ACC112 (cell line): Measurements from ENCODE around the gene TLR9.

Source experiments
- H2AFZ ChIP-seq: fragments of 200-600 bp; sonication (generic); one replicate; pipeline ENCODE4 v1.6.0; 2017; ENCODE audit warnings: antibody characterized with exemption, low read length; ENCODE audit not compliant: unreplicated experiment
- H3K27ac ChIP-seq: fragments of 200-600 bp; sonication (generic); 2 replicates; pipeline ENCODE4 v1.5.1; 2014; ENCODE audit warnings: low read depth, mild to moderate bottlenecking, antibody characterized with exemption, low read length, moderate library complexity
- H3K27me3 ChIP-seq: fragments of 200-600 bp; sonication (generic); 2 replicates; pipeline ENCODE4 v1.6.1; 2014; ENCODE audit warnings: mild to moderate bottlenecking, antibody characterized with exemption, low read length, moderate library complexity, mixed read lengths; ENCODE audit not compliant: insufficient read depth
- H3K36me3 ChIP-seq: fragments of 200-600 bp; sonication (generic); 2 replicates; pipeline ENCODE4 v1.6.1; 2016; ENCODE audit warnings: mild to moderate bottlenecking, antibody characterized with exemption, low read length, moderate library complexity, mixed read lengths; ENCODE audit not compliant: insufficient read depth
- H3K4me1 ChIP-seq: fragments of 200-600 bp; sonication (generic); one replicate; pipeline ENCODE4 v1.6.1; 2016; ENCODE audit warnings: low read length, mixed read lengths; ENCODE audit not compliant: insufficient read depth, unreplicated experiment, control insufficient read depth
- H3K4me3 ChIP-seq: fragments of 200-600 bp; sonication (generic); 2 replicates; pipeline ENCODE4 v1.5.1; 2014; ENCODE audit warnings: mild to moderate bottlenecking, low read depth, low read length
- H3K79me2 ChIP-seq: fragments of 200-600 bp; sonication (generic); one replicate; pipeline ENCODE4 v1.6.0; 2016; ENCODE audit warnings: low read length; ENCODE audit not compliant: control insufficient read depth, unreplicated experiment, insufficient read depth

TLR9 gene

DNA sequence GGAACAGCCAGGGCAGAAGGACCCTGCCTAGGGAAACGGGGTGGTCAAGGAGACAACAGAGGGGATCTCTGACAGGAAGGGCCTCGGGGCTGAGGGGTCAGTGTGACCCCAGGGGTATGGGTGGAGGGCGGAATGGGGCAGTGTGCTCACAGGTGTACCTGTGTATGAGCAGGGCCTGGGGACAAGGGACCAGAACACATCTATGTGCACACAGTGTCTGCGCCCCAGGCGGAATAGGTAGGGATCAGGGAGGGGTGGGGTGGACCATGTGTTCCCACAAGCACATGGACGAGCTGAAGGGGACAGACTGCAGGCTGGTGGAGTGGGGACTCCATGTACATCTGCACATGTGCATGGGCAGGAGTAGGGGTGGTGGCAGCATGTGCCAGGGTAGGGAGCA lies 5.0 kb upstream of the TLR9 start:
- Histone ChIP-seq H3K27me3 (no peaks in the 10 kb centered on the region), H3K27ac (no peak overlapping the region), H3K4me3 (no peak overlapping the region), H3K79me2 (peaks cover 15% of the 10 kb centered on the region), H2AFZ (no peak overlapping the region), H3K36me3 (0 out of 2 replicates have a peak, but pooled peaks cover 3% of the 10 kb centered on the region), H3K4me1 (no peaks in the 10 kb centered on the region)

DNA sequence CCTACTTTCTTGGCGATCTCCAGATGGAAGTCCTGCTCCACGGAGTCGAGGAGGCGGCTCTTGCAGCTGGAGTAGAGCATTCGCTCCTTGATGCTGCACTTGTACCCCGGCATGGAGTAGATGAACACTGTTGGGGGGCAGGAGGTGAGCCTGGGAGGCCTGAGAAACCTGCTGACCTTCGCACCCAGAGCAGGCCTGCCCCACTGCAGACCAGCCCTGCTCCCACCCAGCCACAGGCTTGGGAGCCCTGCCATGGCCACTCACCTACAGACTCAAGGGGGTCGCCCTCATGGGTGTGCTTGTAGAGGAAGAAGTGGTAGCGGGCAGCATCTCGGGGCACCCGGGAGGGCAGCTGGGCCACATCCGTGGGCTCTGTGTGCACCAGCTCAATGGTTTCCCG lies 4.2 kb upstream of the TLR9 start:
- no peaks in the 10 kb centered on the region for H3K4me1 ChIP-seq
- H3K4me3 ChIP-seq = no peak overlapping the region
- H3K79me2 ChIP-seq = peaks cover 8% of the 10 kb centered on the region
- 0 out of 2 replicates have a peak, but pooled peaks cover 3% of the 10 kb centered on the region for H3K36me3 ChIP-seq
- no peak overlapping the region for H3K27ac ChIP-seq
- no peak overlapping the region for H2AFZ ChIP-seq
- H3K27me3 ChIP-seq = no peaks in the 10 kb centered on the region

DNA sequence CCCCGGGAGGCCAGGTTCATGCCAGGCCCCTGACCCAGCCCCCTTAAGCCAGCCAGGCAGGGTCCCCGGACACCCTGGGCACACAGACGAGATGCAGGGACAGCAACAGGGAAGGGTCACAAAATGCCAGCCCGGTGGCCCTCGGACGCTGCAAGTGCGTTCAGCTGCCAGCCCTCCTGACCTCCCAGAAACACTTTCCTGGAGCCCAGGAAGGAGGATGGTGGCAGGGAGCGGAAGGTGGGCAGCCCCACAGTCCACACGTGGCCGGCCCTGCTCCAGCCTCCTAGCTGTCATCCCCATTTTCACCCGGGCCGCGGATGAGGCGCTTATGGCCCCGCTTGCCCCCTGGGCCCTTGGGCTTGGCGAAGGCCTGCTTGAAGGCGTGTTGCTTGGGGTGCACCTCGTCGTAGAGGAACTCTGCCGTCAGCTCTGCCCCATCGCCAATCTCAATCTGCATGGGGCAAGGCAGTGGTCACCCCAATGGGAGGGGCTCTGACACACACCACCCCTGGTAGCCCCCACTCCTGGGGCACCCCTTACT lies 3.4 kb upstream of the TLR9 start:
- Histone ChIP-seq H3K36me3 (0 out of 2 replicates have a peak, but pooled peaks cover 3% of the 10 kb centered on the region), H3K4me1 (no peaks in the 10 kb centered on the region), H2AFZ (no peak overlapping the region), H3K79me2 (peaks cover 4% of the 10 kb centered on the region), H3K4me3 (no peak overlapping the region), H3K27ac (no peak overlapping the region), H3K27me3 (no peaks in the 10 kb centered on the region)

DNA sequence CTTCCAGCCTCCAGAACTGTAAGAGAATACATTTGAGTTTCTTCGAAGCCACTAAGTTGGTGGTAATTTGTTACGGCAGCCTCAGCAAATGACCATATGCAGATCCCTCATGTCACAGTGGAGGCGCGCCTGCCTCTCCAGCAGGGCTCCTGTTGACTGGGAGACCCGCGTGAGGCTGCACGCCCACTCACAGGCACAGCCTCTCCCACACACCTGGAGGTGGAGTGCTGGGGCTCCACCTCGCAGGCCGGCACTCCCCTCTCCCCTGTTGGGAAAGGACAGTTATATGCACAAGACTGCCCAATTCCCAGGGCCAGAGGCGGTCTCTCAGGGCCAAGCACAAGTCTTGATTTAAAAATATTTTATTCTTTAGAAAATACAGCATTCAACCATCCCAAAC lies 2.8 kb upstream of the TLR9 start:
- Histone ChIP-seq H3K79me2 (peaks cover 3% of the 10 kb centered on the region), H3K36me3 (0 out of 2 replicates have a peak, but pooled peaks cover 3% of the 10 kb centered on the region), H3K4me3 (no peak overlapping the region), H3K27ac (no peak overlapping the region), H3K4me1 (no peaks in the 10 kb centered on the region), H2AFZ (no peak overlapping the region), H3K27me3 (no peaks in the 10 kb centered on the region)

DNA sequence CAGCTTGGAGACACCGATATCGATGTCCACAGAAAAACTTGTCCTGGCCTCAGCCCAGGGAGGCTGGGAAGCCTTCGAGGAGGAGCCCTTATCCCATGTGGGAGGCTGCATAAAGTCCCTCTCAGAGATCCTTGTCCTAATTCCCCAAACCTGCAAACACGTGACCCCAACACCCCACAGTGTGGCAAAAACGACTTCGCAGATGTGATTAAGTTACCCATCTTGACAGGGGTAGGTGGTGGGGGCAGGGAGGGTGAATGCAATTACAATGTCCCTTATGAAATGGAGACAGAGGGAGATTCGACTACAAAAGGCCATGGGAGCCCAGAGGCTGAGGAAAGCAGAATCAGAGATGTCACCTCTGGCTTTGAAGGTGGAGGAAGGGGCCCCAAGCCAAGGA lies 2.3 kb upstream of the TLR9 start:
- H3K36me3 ChIP-seq = 0 out of 2 replicates have a peak, but pooled peaks cover 3% of the 10 kb centered on the region
- H3K79me2 ChIP-seq = no peaks in the 10 kb centered on the region
- no peak overlapping the region for H3K27ac ChIP-seq
- H2AFZ ChIP-seq = no peak overlapping the region
- no peaks in the 10 kb centered on the region for H3K27me3 ChIP-seq
- H3K4me3 ChIP-seq = no peak overlapping the region
- no peaks in the 10 kb centered on the region for H3K4me1 ChIP-seq

DNA sequence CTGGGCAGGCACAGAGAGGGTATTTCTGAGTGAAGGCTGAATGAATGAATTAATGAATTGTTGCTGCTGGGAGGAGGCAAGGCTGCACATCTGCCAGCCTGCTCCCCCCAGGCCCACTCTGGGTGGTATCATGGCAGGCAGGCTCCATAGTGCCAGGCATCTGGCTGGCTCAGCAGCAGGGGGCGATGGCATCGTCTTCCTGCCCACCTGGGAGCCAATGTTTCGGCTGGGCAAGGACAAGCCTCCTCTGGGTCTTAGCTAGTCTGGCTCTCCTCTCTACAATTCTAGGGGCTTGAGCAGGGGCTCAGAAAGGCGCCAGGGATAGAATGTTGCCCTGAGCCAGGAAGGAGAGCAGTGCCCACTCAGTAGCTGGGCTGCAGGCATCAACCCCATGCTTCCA lies 1.7 kb upstream of the TLR9 start:
- Histone ChIP-seq H3K79me2 (no peaks in the 10 kb centered on the region), H3K27ac (no peak overlapping the region), H3K4me3 (no peak overlapping the region), H2AFZ (no peak overlapping the region), H3K27me3 (no peaks in the 10 kb centered on the region), H3K36me3 (0 out of 2 replicates have a peak, but pooled peaks cover 3% of the 10 kb centered on the region), H3K4me1 (no peaks in the 10 kb centered on the region)

DNA sequence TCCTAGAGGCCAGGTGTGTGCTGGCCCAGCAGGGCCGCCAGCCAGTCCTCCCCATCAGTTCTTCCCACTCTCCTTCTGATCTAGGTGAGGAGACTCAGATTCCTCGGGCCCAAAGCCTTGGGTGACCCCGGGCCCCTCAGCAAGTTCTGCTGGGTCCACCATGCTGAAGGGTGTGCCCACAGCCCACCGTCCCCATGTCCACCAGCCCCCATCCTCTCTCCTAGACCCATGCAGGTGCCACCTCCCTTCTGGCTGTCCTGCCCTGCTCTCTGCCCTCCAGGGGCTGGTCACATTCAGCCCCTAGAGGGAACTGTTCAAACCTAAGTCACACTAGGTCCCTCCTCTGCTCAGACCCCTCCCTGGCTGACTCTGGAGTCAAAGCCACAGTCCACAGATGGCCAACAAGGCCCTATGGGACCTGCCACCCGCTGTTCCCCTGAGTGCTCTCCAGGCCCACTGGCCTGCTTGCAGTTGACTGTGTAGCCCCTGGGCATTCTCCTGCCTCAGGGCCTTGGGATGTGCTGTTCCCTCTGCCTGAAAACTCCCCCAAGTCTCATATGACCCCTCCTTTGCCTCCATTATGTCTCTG lies 878 bp upstream of the TLR9 start:
- Histone ChIP-seq H2AFZ (no peak overlapping the region), H3K79me2 (no peaks in the 10 kb centered on the region), H3K27ac (no peak overlapping the region), H3K4me3 (no peak overlapping the region), H3K27me3 (no peaks in the 10 kb centered on the region), H3K4me1 (no peaks in the 10 kb centered on the region), H3K36me3 (0 out of 2 replicates have a peak, but pooled peaks cover 3% of the 10 kb centered on the region)

DNA sequence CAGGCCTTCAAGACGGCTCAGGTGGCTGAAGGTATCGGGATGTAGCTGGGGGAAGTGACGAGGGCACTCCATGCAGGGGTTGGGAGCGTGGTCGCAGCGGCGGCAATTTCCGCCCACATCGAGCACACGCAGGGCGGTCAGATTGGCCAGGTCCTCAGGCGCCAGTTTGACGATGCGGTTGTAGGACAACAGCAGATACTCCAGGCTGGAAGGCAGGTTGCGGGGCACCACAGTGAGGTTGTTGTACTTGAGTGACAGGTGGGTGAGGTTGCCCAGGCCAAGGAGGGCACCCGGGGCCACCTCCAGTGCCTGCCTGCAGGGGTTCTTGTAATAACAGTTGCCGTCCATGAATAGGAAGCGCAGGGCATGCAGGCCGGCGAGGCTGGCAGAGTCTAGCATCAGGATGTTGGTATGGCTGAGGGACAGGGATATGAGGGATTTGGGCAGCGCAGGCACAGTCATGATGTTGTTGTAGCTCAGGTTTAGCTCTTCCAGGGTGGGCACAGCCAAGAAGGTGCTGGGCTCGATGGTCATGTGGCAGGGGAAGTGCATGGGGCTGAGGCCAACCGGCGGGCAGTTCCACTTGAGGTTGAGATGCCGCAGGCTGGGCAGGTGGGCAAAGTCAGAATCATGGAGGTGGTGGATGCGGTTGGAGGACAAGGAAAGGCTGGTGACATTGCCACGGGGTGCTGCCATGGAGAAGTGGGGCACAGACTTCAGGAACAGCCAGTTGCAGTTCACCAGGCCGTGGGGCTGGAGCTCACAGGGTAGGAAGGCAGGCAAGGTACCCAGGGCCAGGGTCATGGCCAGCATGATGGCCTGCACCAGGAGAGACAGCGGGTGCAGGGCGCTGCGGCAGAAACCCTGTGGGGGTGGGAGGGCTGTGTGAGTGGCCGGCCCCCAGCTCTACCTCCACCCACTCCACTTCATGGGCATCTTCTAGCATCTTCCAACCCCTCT lies 1.7 kb downstream of the TLR9 start:
- no peaks in the 10 kb centered on the region for H3K36me3 ChIP-seq
- no peak overlapping the region for H3K4me3 ChIP-seq
- no peaks in the 10 kb centered on the region for H3K4me1 ChIP-seq

DNA sequence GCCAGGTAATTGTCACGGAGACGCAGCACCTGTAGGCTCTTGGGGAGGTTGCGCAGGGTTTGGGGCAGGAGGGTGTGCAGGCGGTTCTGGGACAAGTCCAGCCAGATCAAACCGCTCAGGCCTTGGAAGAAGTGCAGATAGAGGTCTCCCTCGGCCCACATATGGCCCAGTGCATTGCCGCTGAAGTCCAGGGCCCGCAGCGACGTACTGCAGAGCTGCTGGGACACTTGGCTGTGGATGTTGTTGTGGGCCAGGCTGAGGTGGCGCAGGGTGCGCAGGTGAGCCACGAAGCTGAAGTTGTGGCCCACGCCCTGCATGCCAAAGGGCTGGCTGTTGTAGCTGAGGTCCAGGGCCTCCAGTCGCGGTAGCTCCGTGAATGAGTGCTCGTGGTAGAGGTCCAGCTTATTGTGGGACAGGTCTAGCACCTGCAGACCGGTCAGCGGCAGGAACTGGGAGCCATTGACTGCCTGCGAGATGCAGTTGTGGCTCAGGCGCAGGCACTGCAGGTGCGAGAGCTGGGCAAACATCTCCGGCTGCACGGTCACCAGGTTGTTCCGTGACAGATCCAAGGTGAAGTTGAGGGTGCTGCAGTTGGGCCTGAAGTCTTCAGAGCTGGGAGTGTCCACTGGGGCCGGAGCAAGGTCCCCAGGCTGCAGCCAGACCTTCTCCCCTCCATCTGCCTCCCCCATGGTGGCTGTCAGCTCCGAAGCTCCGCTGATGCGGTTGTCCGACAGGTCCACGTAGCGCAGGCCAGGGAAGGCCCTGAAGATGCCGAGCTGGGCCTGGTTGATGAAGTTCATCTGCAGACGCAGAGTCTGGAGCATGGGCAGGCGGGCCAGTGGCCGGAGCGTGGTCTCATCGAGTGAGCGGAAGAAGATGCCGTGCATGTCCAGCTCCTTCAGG lies 2.9 kb downstream of the TLR9 start:
- Histone ChIP-seq H3K27ac (no peak overlapping the region), H3K27me3 (no peaks in the 10 kb centered on the region), H3K4me1 (peaks cover under 1% of the 10 kb centered on the region), H3K79me2 (no peaks in the 10 kb centered on the region), H3K4me3 (no peak overlapping the region), H3K36me3 (no peaks in the 10 kb centered on the region), H2AFZ (no peak overlapping the region)

More for the DNA sequence above, 1.7 kb downstream of the TLR9 start:
- H3K27ac ChIP-seq = no peak overlapping the region
- H3K27me3 ChIP-seq = no peaks in the 10 kb centered on the region
- H2AFZ ChIP-seq = no peak overlapping the region
- no peaks in the 10 kb centered on the region for H3K79me2 ChIP-seq
